WI38 (cell line): ENCODE data around the gene COL6A1.
A peak's percentile ranks its signal among the peaks of the same experiment; 100 is the strongest.
"Not testable (repeated sequence)": the region's sequence is repeated elsewhere in the genome, so short reads cannot be mapped to it uniquely, and the experiment has no call there.

Experiments
- H3K4me3 ChIP-seq: 2 replicates; pipeline ENCODE4 v1.5.1; 2011; ENCODE audit warnings: low read depth, mild to moderate bottlenecking, control low read depth, low read length
- CTCF ChIP-seq: IDR thresholded peaks from 2 replicates; pipeline ENCODE4 v1.5.1; 2012; ENCODE audit warnings: low read depth, mild to moderate bottlenecking, control low read depth, low read length

COL6A1 gene

DNA sequence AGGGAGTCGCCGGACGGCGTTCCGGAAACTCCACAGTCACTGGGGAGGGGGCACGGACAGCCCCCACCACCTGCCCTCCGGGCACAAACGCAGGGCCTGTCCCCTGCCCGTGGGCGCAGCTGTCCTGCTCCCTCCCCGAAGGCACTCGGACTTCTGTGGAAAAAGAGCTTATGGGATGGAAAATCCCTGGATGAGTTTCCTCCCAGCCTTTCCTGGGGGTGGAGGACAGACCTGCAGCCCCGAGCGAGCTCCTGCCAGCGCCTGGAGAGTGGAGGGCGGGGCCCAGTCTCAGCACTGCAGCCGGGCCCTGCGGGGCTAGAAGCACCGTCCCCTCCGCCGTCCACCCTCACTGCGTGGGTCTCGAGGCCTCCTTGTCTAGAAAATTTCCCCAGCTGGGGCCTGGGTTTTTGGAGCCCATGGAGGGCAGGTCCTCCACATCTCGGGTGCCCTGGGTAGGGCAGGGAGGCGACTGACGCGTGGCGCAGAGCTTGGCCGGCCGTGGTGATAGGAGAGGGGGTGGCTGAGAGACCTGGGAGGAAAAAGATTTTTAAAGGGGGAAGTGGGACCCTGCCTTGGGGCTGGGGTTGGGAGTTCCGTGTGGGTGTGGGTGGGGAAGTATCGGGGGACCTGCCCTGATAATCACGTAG lies 6.4 kb upstream of the COL6A1 start:
- TF ChIP-seq CTCF: no peak
- peak overlapping the region; percentile 44; the same call in 1 of the 2 replicates for H3K4me3 ChIP-seq

DNA sequence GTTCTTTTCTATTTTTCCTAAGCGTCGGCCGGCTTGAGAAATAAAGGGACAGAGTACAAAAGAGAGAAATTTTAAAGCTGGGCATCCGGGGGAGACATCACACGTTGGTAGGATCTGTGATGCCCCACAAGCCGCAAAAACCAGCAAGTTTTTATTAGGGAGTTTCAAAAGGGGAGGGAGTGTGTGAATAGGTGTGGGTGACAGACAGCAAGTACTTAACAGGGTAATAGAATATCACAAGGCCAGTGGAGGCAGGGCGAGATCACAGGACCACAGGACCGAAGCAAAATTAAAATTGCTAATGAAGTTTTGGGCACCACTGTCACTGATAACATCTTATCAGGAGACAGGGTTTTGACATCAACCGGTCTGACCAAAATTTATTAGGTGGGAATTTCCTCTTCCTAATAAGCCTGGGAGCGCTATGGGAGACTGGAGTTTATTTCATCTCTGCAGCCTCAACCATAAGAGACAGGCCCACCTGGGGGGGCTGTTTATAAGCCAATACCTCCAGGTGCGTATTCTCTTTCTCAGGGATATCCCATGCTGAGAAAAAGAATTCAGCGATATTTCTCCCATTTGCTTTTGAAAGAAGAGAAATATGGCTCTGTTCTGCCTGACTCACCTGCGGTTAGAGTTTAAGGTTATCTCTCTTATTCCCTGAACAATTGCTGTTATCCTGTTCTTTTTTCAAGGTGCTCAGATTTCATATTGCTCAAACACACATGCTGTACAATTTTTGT lies 5.7 kb upstream of the COL6A1 start:
- not testable (repeated sequence) for H3K4me3 ChIP-seq

DNA sequence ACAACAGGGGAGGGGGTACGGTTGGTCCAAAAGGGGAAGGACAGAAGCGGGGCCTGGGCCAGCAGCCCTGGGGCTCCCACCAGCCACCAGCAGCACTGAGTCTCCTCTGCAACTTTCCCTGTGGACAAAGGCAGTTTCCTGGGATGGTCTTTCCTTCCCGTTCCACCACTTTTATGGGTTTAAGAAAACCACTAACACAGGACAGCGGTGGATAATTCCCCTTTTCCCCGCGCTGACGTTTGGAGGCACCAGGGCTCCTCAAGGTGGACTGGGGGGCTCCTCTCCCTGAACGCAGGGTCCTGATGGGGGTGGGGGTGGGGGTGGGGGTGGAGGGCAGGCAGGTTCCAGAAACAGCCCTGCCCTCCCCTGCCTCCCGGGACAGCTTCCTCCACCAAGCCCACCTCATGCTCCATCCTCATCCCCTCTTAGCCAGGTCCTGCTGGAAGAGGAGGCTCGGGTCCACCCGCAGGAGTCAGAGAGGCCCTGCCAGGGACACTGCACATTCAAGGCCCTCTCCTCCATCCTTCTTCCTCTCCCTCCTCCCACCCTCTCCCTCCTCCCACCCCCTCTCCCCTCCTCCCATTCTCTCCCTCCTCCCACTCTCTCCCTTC lies 4.8 kb upstream of the COL6A1 start:
- no peak overlapping the region for H3K4me3 ChIP-seq
- TF ChIP-seq CTCF: no peak

DNA sequence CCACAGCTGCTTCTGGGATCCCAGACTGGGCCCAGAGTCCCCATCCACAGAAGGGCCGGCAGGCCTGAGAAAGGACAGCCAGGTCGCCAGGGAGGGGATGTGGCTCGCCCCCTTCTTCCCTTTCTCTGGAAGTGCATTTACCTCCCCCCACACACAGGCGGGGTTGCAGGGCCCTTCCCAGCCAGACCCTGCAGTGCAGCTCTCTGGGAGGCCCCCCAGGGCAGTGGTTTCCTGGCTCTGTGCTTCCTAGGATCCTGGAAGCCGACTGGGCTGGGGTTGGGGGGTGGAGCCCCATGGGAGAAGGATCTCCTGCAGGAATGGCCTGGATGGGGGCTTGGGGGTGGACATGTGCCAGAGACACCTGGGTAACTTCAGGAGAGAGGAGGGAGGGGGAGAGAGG lies 4.2 kb upstream of the COL6A1 start:
- TF ChIP-seq CTCF: no peak
- H3K4me3 ChIP-seq: no peak overlapping the region

DNA sequence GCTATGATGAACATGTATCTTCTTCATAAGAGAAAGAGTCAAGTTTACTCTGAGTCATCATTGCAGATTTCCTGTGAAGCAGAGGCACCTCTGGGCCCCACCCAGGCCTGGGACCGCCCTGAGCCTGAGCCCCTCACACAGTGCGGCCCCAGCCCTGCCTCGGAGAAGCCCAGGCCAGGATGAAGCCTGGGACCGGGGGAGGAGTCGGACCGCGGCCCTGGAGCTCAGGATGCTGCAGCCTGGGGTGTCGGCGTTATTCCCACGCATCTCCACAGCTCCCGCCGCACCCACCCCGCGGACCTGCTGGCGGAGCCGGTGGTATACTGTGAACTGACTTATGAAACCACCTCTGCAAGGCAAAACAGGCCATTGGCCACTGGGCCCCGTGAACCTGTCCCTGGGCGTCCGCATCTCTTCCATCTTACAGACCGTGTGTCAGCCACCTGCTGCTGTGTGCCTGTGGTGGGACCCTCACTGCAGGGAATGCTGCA lies 2.4 kb upstream of the COL6A1 start:
- TF ChIP-seq CTCF: no peak
- H3K4me3 ChIP-seq: no peak overlapping the region

DNA sequence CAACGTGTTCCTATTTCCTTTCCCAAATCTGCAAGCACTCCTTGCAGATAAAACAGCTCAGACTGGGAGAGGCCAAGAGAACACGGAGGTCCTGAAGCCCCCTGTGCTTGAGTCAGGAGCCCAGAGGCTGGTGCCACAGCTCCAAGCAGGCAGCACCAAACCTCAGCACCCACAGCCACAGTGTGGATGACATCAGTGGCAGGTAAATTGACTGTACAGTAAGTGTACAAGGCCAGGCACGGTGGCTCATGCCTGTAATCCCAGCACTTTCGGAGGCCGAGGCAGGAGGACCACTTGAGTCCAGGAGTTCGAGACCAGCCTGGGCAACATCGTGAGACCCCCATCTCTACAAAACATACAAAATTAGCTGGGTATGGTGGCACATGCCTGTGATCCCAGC lies 1.9 kb upstream of the COL6A1 start:
- no peak overlapping the region for H3K4me3 ChIP-seq
- TF ChIP-seq CTCF: no peak

DNA sequence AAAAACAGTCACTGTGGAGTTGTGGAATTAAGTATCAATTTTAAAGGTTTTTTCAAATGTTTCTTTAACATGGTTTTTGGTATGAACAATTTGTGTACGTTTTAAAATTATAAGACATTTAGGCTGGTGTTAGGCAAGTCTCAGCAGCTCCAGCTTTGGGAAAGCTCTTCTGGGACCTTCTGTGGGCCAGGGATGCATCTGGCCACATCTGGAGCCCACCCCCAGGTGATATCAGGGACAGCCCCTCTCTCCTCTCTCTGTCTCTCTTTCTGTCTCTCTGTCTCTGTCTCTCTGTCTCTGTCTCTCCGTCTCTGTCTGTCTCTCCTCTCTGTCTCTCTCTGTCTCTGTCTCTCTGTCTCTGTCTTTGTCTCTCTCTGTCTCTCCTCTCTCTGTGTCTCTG lies 1.3 kb upstream of the COL6A1 start:
- no peak for TF ChIP-seq CTCF
- no peak overlapping the region for H3K4me3 ChIP-seq
